BLaER1 (cell line): ENCODE measurements around the gene SCAPER.
"Not testable (repeated sequence)": the region's sequence is repeated elsewhere in the genome, so short reads cannot be mapped to it uniquely, and the experiment has no call there.

Experiments used
- H3K27ac ChIP-seq: shearing (Covaris generic); formaldehyde crosslinking; 2 replicates; pipeline ENCODE4 v1.8.1; 2022
- H3K27me3 ChIP-seq: shearing (Covaris generic); formaldehyde crosslinking; 2 replicates; pipeline ENCODE4 v1.8.1; 2022
- H3K36me3 ChIP-seq: shearing (Covaris generic); formaldehyde crosslinking; 2 replicates; pipeline ENCODE4 v1.8.1; 2022
- H3K4me1 ChIP-seq: shearing (Covaris generic); formaldehyde crosslinking; 2 replicates; pipeline ENCODE4 v1.8.1; 2022
- H3K4me2 ChIP-seq: shearing (Covaris generic); formaldehyde crosslinking; 2 replicates; pipeline ENCODE4 v1.8.1; 2022
- H3K4me3 ChIP-seq: shearing (Covaris generic); formaldehyde crosslinking; 2 replicates; pipeline ENCODE4 v1.8.1; 2022
- H3K9ac ChIP-seq: shearing (Covaris generic); formaldehyde crosslinking; 2 replicates; pipeline ENCODE4 v1.8.1; 2022
- H3K9me3 ChIP-seq: shearing (Covaris generic); formaldehyde crosslinking; 2 replicates; pipeline ENCODE4 v1.8.1; 2022
- H4K20me1 ChIP-seq: shearing (Covaris generic); formaldehyde crosslinking; 2 replicates; pipeline ENCODE4 v1.8.1; 2022
- Cebpa-rat ChIP-seq: shearing (Covaris generic); IDR thresholded peaks from 2 replicates; pipeline ENCODE4 v1.8.1; 2022

SCAPER gene

GRCh38 chr15:76885212-76885611 is 19.9 kb downstream of the SCAPER start:
- TF ChIP-seq Cebpa-rat = no peak

GRCh38 chr15:76875911-76876310 is 29.2 kb downstream of the SCAPER start:
- Histone ChIP-seq H3K27me3 (no peaks in the 10 kb centered on the region), H4K20me1 (no peaks in the 10 kb centered on the region), H3K36me3 (peaks cover 25% of the 10 kb centered on the region), H3K9ac (no peak overlapping the region), H3K4me2 (no peak overlapping the region), H3K4me1 (peaks cover 5% of the 10 kb centered on the region; the same call in 1 of the 2 replicates), H3K9me3 (peaks cover 13% of the 10 kb centered on the region), H3K4me3 (no peak overlapping the region), H3K27ac (no peak overlapping the region)
- no peak for TF ChIP-seq Cebpa-rat

More at GRCh38 chr15:76885212-76885611, 19.9 kb downstream of the SCAPER start:
- H3K9me3 ChIP-seq = peaks cover 12% of the 10 kb centered on the region
- peaks cover 36% of the 10 kb centered on the region for H3K36me3 ChIP-seq
- H3K4me1 ChIP-seq = no peaks in the 10 kb centered on the region
- no peaks in the 10 kb centered on the region for H3K27me3 ChIP-seq
- no peak overlapping the region for H3K27ac ChIP-seq
- no peak overlapping the region for H3K9ac ChIP-seq
- H3K4me2 ChIP-seq = no peak overlapping the region
- no peak overlapping the region for H3K4me3 ChIP-seq
- H4K20me1 ChIP-seq = no peaks in the 10 kb centered on the region

GRCh38 chr15:76873066-76873465 is 32.1 kb downstream of the SCAPER start:
- Histone ChIP-seq H3K36me3 (peaks cover 23% of the 10 kb centered on the region), H3K9me3 (peaks cover 13% of the 10 kb centered on the region)
- not testable (repeated sequence) for H3K4me1 ChIP-seq, H3K9ac ChIP-seq, H3K4me2 ChIP-seq, H3K27me3 ChIP-seq, H3K27ac ChIP-seq, H3K4me3 ChIP-seq, H4K20me1 ChIP-seq

- no peak for TF ChIP-seq Cebpa-rat
- Histone ChIP-seq H3K27me3 (no peaks in the 10 kb centered on the region), H3K27ac (no peak overlapping the region), H4K20me1 (no peaks in the 10 kb centered on the region), H3K4me3 (no peak overlapping the region), H3K9ac (no peak overlapping the region), H3K4me2 (no peak overlapping the region), H3K36me3 (peaks cover 23% of the 10 kb centered on the region), H3K9me3 (peaks cover 13% of the 10 kb centered on the region), H3K4me1 (peaks cover 5% of the 10 kb centered on the region; the same call in 1 of the 2 replicates)
Observed at GRCh38 chr15:76871930-76872329, 33.2 kb downstream of the SCAPER start.

- no peaks in the 10 kb centered on the region for H3K27me3 ChIP-seq
- H3K36me3 ChIP-seq = peaks cover 1% of the 10 kb centered on the region; the same call in 1 of the 2 replicates
- no peak overlapping the region for H3K9ac ChIP-seq
- H3K9me3 ChIP-seq = peaks cover under 1% of the 10 kb centered on the region; the same call in 1 of the 2 replicates
- peaks cover 5% of the 10 kb centered on the region; the same call in 1 of the 2 replicates for H3K4me1 ChIP-seq
- H3K4me2 ChIP-seq = no peak overlapping the region
- H4K20me1 ChIP-seq = no peaks in the 10 kb centered on the region
- no peak overlapping the region for H3K27ac ChIP-seq
- TF ChIP-seq Cebpa-rat = no peak
- no peak overlapping the region for H3K4me3 ChIP-seq
Observed at GRCh38 chr15:76868740-76869139, 36.4 kb downstream of the SCAPER start.

GRCh38 chr15:76866716-76867321 is 38.3 kb downstream of the SCAPER start:
- no peak overlapping the region for H3K27ac ChIP-seq
- H3K4me3 ChIP-seq = no peak overlapping the region
- peaks cover 7% of the 10 kb centered on the region; the same call in 1 of the 2 replicates for H3K4me1 ChIP-seq
- no peaks in the 10 kb centered on the region for H3K36me3 ChIP-seq
- no peak overlapping the region for H3K9ac ChIP-seq
- TF ChIP-seq Cebpa-rat = no peak
- no peaks in the 10 kb centered on the region for H4K20me1 ChIP-seq
- H3K27me3 ChIP-seq = no peaks in the 10 kb centered on the region
- no peak overlapping the region for H3K4me2 ChIP-seq
- H3K9me3 ChIP-seq = no peaks in the 10 kb centered on the region; the same call in 1 of the 2 replicates

GRCh38 chr15:76866008-76866407 is 39.1 kb downstream of the SCAPER start:
- Histone ChIP-seq H3K9me3 (no peaks in the 10 kb centered on the region; the same call in 1 of the 2 replicates), H3K36me3 (no peaks in the 10 kb centered on the region), H4K20me1 (no peaks in the 10 kb centered on the region), H3K9ac (no peak overlapping the region), H3K4me3 (no peak overlapping the region), H3K4me1 (peaks cover 7% of the 10 kb centered on the region; the same call in 1 of the 2 replicates), H3K4me2 (no peak overlapping the region), H3K27me3 (no peaks in the 10 kb centered on the region), H3K27ac (no peak overlapping the region)
- TF ChIP-seq Cebpa-rat = no peak

- Histone ChIP-seq H3K4me1 (peaks cover 7% of the 10 kb centered on the region; the same call in 1 of the 2 replicates), H3K27me3 (no peaks in the 10 kb centered on the region), H3K4me2 (no peak overlapping the region)
Observed at GRCh38 chr15:76865548-76865991, 39.6 kb downstream of the SCAPER start.

GRCh38 chr15:76864586-76864985 is 40.6 kb downstream of the SCAPER start:
- Histone ChIP-seq H3K4me2 (no peak overlapping the region), H4K20me1 (no peaks in the 10 kb centered on the region), H3K4me3 (no peak overlapping the region), H3K36me3 (no peaks in the 10 kb centered on the region), H3K9ac (no peak overlapping the region), H3K4me1 (peaks cover 7% of the 10 kb centered on the region; the same call in 1 of the 2 replicates), H3K27ac (no peak overlapping the region), H3K9me3 (no peaks in the 10 kb centered on the region), H3K27me3 (no peaks in the 10 kb centered on the region)
- no peak for TF ChIP-seq Cebpa-rat

More at GRCh38 chr15:76865548-76865991, 39.6 kb downstream of the SCAPER start:
- no peaks in the 10 kb centered on the region for H4K20me1 ChIP-seq
- no peaks in the 10 kb centered on the region for H3K36me3 ChIP-seq
- no peak overlapping the region for H3K9ac ChIP-seq
- H3K4me3 ChIP-seq = no peak overlapping the region
- TF ChIP-seq Cebpa-rat = no peak
- H3K27ac ChIP-seq = no peak overlapping the region
- H3K9me3 ChIP-seq = no peaks in the 10 kb centered on the region

GRCh38 chr15:76863693-76864092 is 41.4 kb downstream of the SCAPER start:
- no peak for TF ChIP-seq Cebpa-rat

More at GRCh38 chr15:76863693-76864092, 41.4 kb downstream of the SCAPER start:
- H3K9ac ChIP-seq = no peak overlapping the region
- H3K4me3 ChIP-seq = no peak overlapping the region
- no peak overlapping the region for H3K4me2 ChIP-seq
- H4K20me1 ChIP-seq = no peaks in the 10 kb centered on the region
- peaks cover 7% of the 10 kb centered on the region; the same call in 1 of the 2 replicates for H3K4me1 ChIP-seq
- no peaks in the 10 kb centered on the region for H3K36me3 ChIP-seq
- H3K27me3 ChIP-seq = no peaks in the 10 kb centered on the region
- H3K9me3 ChIP-seq = no peaks in the 10 kb centered on the region
- H3K27ac ChIP-seq = no peak overlapping the region
